ENCODE data around the gene CXCL14. TPM values are rescaled to one million over a fixed set of nuclear protein-coding genes. Genes with fewer than 3 reads are reported as not detected.
"Not testable (repeated sequence)": the region's sequence is repeated elsewhere in the genome, so short reads cannot be mapped to it uniquely, and the experiment has no call there.

Gene CXCL14
- total RNA-seq, 1 experiment from 2014 or later = not detected

GRCh38 chr5:135533794-135534193, 45.0 kb downstream of the CXCL14 start:
- Histone ChIP-seq H2AFZ (ENCODE audit: low read length) (no peak overlapping the region), H3F3A (ENCODE audit: low read length, unreplicated experiment) (no peaks in the 10 kb centered on the region), H3K9me2 (replicated peaks; ENCODE audit: low read length) (no peaks in the 10 kb centered on the region), H3K27me3 (ENCODE audit: low read length) (peaks cover 30% of the 10 kb centered on the region), H4K20me1 (ENCODE audit: low read length) (no peaks in the 10 kb centered on the region), H3K36me3 (ENCODE audit: low read depth, low read length) (no peaks in the 10 kb centered on the region), H3K4me3 (ENCODE audit: low read length) (no peak overlapping the region), H3K79me2 (ENCODE audit: low read length) (no peaks in the 10 kb centered on the region), H3K4me1 (ENCODE audit: insufficient read depth, low read length) (no peaks in the 10 kb centered on the region), H3K4me2 (ENCODE audit: low read length) (no peak overlapping the region), H3K27ac (ENCODE audit: low read length) (no peak overlapping the region), H3K9me3 (ENCODE audit: low read length) (no peaks in the 10 kb centered on the region), H3K9ac (ENCODE audit: low read length) (no peak overlapping the region)
- ATAC-seq (no peak), DNase-seq (no peak)
- intact Hi-C loops (cut with micrococcal nuclease) = no loop called here
- POLR2A ChIA-PET (ENCODE audit: unreplicated experiment) = no interaction called here
- BruUV-seq (replicated peaks) = no TSS peak
- CTCF ChIA-PET = no interaction called here
- no peak for TF ChIP-seq CTCF (conservative IDR thresholded peaks at IDR 0.05; ENCODE audit: low read depth, low read length)
- TF ChIP-seq EZH2phosphoT487 (IDR thresholded peaks at IDR 0.05; ENCODE audit: borderline replicate concordance, low read length) = no peak
- TF ChIP-seq EZH2 (IDR thresholded peaks at IDR 0.05; ENCODE audit: low read length, unreplicated experiment) = no peak

- DNase-seq (no peak), ATAC-seq (no peak)
- ChIA-PET CTCF (no interaction called here), POLR2A (ENCODE audit: unreplicated experiment) (no interaction called here)
- Histone ChIP-seq H3K79me2 (ENCODE audit: low read length) (no peaks in the 10 kb centered on the region), H3K9ac (ENCODE audit: low read length) (no peak overlapping the region), H3K4me1 (ENCODE audit: insufficient read depth, low read length) (no peaks in the 10 kb centered on the region), H3K4me3 (ENCODE audit: low read length) (no peak overlapping the region), H3K9me2 (replicated peaks; ENCODE audit: low read length) (no peaks in the 10 kb centered on the region), H3K4me2 (ENCODE audit: low read length) (no peak overlapping the region), H3F3A (ENCODE audit: low read length, unreplicated experiment) (no peaks in the 10 kb centered on the region), H4K20me1 (ENCODE audit: low read length) (no peaks in the 10 kb centered on the region), H2AFZ (ENCODE audit: low read length) (no peak overlapping the region), H3K27ac (ENCODE audit: low read length) (no peak overlapping the region), H3K36me3 (ENCODE audit: low read depth, low read length) (no peaks in the 10 kb centered on the region), H3K9me3 (ENCODE audit: low read length) (no peaks in the 10 kb centered on the region), H3K27me3 (ENCODE audit: low read length) (peaks cover 30% of the 10 kb centered on the region)
- TF ChIP-seq EZH2 (IDR thresholded peaks at IDR 0.05; ENCODE audit: low read length, unreplicated experiment) (no peak), CTCF (conservative IDR thresholded peaks at IDR 0.05; ENCODE audit: low read depth, low read length) (no peak), EZH2phosphoT487 (IDR thresholded peaks at IDR 0.05; ENCODE audit: borderline replicate concordance, low read length) (no peak)
- BruUV-seq (replicated peaks) = no TSS peak
- intact Hi-C loops (cut with micrococcal nuclease) = no loop called here
These were observed 45.5 kb downstream of the CXCL14 start for GRCh38 chr5:135533334-135533733.

- BruUV-seq (replicated peaks); CTCF ChIA-PET: not testable (repeated sequence)
These were observed 49.2 kb downstream of the CXCL14 start for GRCh38 chr5:135529576-135529975.

More at GRCh38 chr5:135529576-135529975, 49.2 kb downstream of the CXCL14 start:
- H3K27ac ChIP-seq (ENCODE audit: low read length); H3K4me2 ChIP-seq (ENCODE audit: low read length); POLR2A ChIA-PET (ENCODE audit: unreplicated experiment); H3K79me2 ChIP-seq (ENCODE audit: low read length); H3K36me3 ChIP-seq (ENCODE audit: low read depth, low read length); H3K4me1 ChIP-seq (ENCODE audit: insufficient read depth, low read length); ATAC-seq; H3K9ac ChIP-seq (ENCODE audit: low read length); DNase-seq; H3K27me3 ChIP-seq (ENCODE audit: low read length); H2AFZ ChIP-seq (ENCODE audit: low read length); H3K4me3 ChIP-seq (ENCODE audit: low read length); H3F3A ChIP-seq (ENCODE audit: low read length, unreplicated experiment); intact Hi-C loops (cut with micrococcal nuclease); H3K9me3 ChIP-seq (ENCODE audit: low read length); H4K20me1 ChIP-seq (ENCODE audit: low read length); H3K9me2 ChIP-seq (replicated peaks; ENCODE audit: low read length): not testable (repeated sequence)

All from PC-3 (cell line).